ENCODE measurements around the gene NFATC4. TPM values are rescaled to one million over a fixed set of nuclear protein-coding genes. Genes with fewer than 3 reads are reported as not detected.
"Not testable (repeated sequence)": the region's sequence is repeated elsewhere in the genome, so short reads cannot be mapped to it uniquely, and the experiment has no call there.

NFATC4 gene
- total and polyA plus RNA-seq, 9 donors = 25.9 to 288 (median 157) TPM

GRCh38 chr14:24370748-24371147 lies 2.8 kb downstream of the NFATC4 start:
- no peak for DNase-seq
- peaks cover 9% of the 10 kb centered on the region for H3K4me1 ChIP-seq (ENCODE audit: insufficient read depth)
- TF ChIP-seq POLR2A (IDR thresholded peaks at IDR 0.05) = no peak
- TF ChIP-seq EP300 (IDR thresholded peaks at IDR 0.05) = no peak
- TF ChIP-seq CTCF (IDR thresholded peaks at IDR 0.05) = no peak
- H3K4me3 ChIP-seq = no peak overlapping the region
- H3K27me3 ChIP-seq = no peaks in the 10 kb centered on the region
- H3K27ac ChIP-seq = peak overlapping the region in 1 of 2 donors; percentile 19
- H3K36me3 ChIP-seq = no peaks in the 10 kb centered on the region
- intact Hi-C loops (cut with DNase I) = no loop called here
- no peaks in the 10 kb centered on the region for H3K9me3 ChIP-seq
- 55 to 70% (median 68%) methylated on average over 1 of the region's 1 CpG for WGBS, 3 donors

GRCh38 chr14:24371605-24372004 lies 3.6 kb downstream of the NFATC4 start:
- DNase-seq; H3K9me3 ChIP-seq; H3K4me1 ChIP-seq (ENCODE audit: insufficient read depth); H3K36me3 ChIP-seq; intact Hi-C loops (cut with DNase I); H3K4me3 ChIP-seq; H3K27me3 ChIP-seq: not testable (repeated sequence)
- peak overlapping the region in 1 of 2 donors; percentile 3 for H3K27ac ChIP-seq
- 83 to 87% (median 86%) methylated on average over 3 of the region's 3 CpGs for WGBS, 3 donors

- no peaks in the 10 kb centered on the region for H3K9me3 ChIP-seq
- intact Hi-C loops (cut with DNase I) = no loop called here
- H3K36me3 ChIP-seq = no peaks in the 10 kb centered on the region
- H3K27me3 ChIP-seq = no peaks in the 10 kb centered on the region
- no peak overlapping the region for H3K27ac ChIP-seq
- H3K4me3 ChIP-seq = no peak overlapping the region
- DNase-seq = peak in 2 of 5 donors; percentile 35 to 51
- 75 to 77% (median 76%) methylated on average over 12 of the region's 12 CpGs for WGBS, 3 donors
- H3K4me1 ChIP-seq (ENCODE audit: insufficient read depth) = peaks cover 9% of the 10 kb centered on the region
- TF ChIP-seq POLR2A (IDR thresholded peaks at IDR 0.05) = no peak
- no peak for TF ChIP-seq CTCF (IDR thresholded peaks at IDR 0.05)
- TF ChIP-seq EP300 (IDR thresholded peaks at IDR 0.05) = no peak
Measured at GRCh38 chr14:24372701-24373416, 4.9 kb downstream of the NFATC4 start.

- intact Hi-C loops (cut with DNase I) = no loop called here
- no peaks in the 10 kb centered on the region for H3K36me3 ChIP-seq
- H3K4me3 ChIP-seq = no peak overlapping the region
- TF ChIP-seq POLR2A (IDR thresholded peaks at IDR 0.05) = no peak
- no peak for TF ChIP-seq CTCF (IDR thresholded peaks at IDR 0.05)
- no peak for TF ChIP-seq EP300 (IDR thresholded peaks at IDR 0.05)
- no peaks in the 10 kb centered on the region for H3K9me3 ChIP-seq
- WGBS, 3 donors = 75 to 80% (median 75%) methylated on average over 16 of the region's 16 CpGs
- H3K27me3 ChIP-seq = no peaks in the 10 kb centered on the region
- H3K27ac ChIP-seq = no peak overlapping the region
- peaks cover 5% of the 10 kb centered on the region for H3K4me1 ChIP-seq (ENCODE audit: insufficient read depth)
- no peak for DNase-seq
Measured at GRCh38 chr14:24376448-24377070, 8.6 kb downstream of the NFATC4 start.

- DNase-seq = no peak
- no peak for TF ChIP-seq POLR2A (IDR thresholded peaks at IDR 0.05)
- TF ChIP-seq CTCF (IDR thresholded peaks at IDR 0.05) = no peak
- TF ChIP-seq EP300 (IDR thresholded peaks at IDR 0.05) = no peak
- no peaks in the 10 kb centered on the region for H3K27me3 ChIP-seq
- no peaks in the 10 kb centered on the region for H3K36me3 ChIP-seq
- WGBS, 3 donors = 77 to 80% (median 78%) methylated on average over 7 of the region's 7 CpGs
- intact Hi-C loops (cut with DNase I) = no loop called here
- H3K4me3 ChIP-seq = no peak overlapping the region
- peaks cover 5% of the 10 kb centered on the region for H3K4me1 ChIP-seq (ENCODE audit: insufficient read depth)
- no peak overlapping the region for H3K27ac ChIP-seq
- no peaks in the 10 kb centered on the region for H3K9me3 ChIP-seq
Measured at GRCh38 chr14:24377126-24377525, 9.1 kb downstream of the NFATC4 start.
